Islet precursor cell (in vitro differentiated cells): ENCODE measurements around the gene TSGA10IP.

Source experiments
- DNase-seq: peaks from one replicate; pipeline ENCODE4 v3.0.0-alpha.2; 2018

TSGA10IP gene

GRCh38 chr11:66008468-66009101 is 63.3 kb downstream of the TSGA10IP start:
- no peak for DNase-seq
